K562 (cell line): Measurements from ENCODE around the gene HOXB8. TPM values are rescaled to one million over a fixed set of nuclear protein-coding genes. Genes with fewer than 3 reads are reported as not detected.

Source experiments
- E2F1 ChIP-seq: sonication (generic); formaldehyde crosslinking; IDR thresholded peaks from 2 replicates; pipeline ENCODE4 v1.8.1; 2023; ENCODE audit warnings: mild to moderate bottlenecking, missing genetic modification reagents, moderate library complexity
- ESRRA ChIP-seq: fragments of 450-650 bp; IDR thresholded peaks from 2 replicates; pipeline ENCODE4 v1.6.1; 2014; ENCODE audit warnings: low read depth, mild to moderate bottlenecking, moderate library complexity, borderline replicate concordance
- ETV6 ChIP-seq, 3 experiments: fragments of 150-350 bp in 1 of 3; sonication (generic) in 1 of 3; formaldehyde crosslinking in 1 of 3; IDR thresholded peaks; 2 replicates each; pipeline versions ENCODE4 v1.6.1 to v1.8.0; 2014 to 2022; ENCODE audit warnings: borderline replicate concordance in 2 of 3, low read depth in 2 of 3, antibody characterized with exemption in 1 of 3, low read length in 1 of 3, mild to moderate bottlenecking in 1 of 3, missing genetic modification reagents in 1 of 3
- HINFP ChIP-seq: fragments of 450-650 bp; conservative IDR thresholded peaks from 2 replicates; pipeline ENCODE4 v1.6.1; 2016; ENCODE audit warnings: missing genetic modification characterization, low read depth, mild to moderate bottlenecking, control low read depth, missing compliant biosample characterization
- HNRNPLL ChIP-seq: fragments of 200-400 bp; formaldehyde crosslinking; IDR thresholded peaks from 2 replicates; pipeline ENCODE4 v1.6.1; 2017; ENCODE audit warnings: low read length, low read depth, mild to moderate bottlenecking; ENCODE audit not compliant: poor library complexity, severe bottlenecking
- KAT7 ChIP-seq: sonication (generic); formaldehyde crosslinking; IDR thresholded peaks from 2 replicates; pipeline ENCODE4 v1.8.0; 2022; ENCODE audit warnings: missing genetic modification reagents, mild to moderate bottlenecking, borderline replicate concordance
- NFRKB ChIP-seq: fragments of 450-650 bp; IDR thresholded peaks from 2 replicates; pipeline ENCODE4 v1.6.1; 2016; ENCODE audit warnings: low read depth
- ZNF398 ChIP-seq: fragments of 250-450 bp; sonication (Bioruptor Pico); IDR thresholded peaks from 2 replicates; pipeline ENCODE4 v1.8.0; 2021; ENCODE audit warnings: moderate library complexity, mild to moderate bottlenecking, inconsistent platforms
- polyA plus RNA-seq, 8 experiments: library from polyadenylated mRNA; depleted of rRNA in 4 of 8; stranded (reverse) in 5 of 8; unstranded in 3 of 8; fragments of >200 nt; fragmentation: Nextera tagmentation in 2 of 8; fragmentation: Illumina TruSeq in 1 of 8; extraction: Ambion mirVana in 2 of 8; extraction: Trizol in 1 of 8; gene quantifications; 2 replicates each; pipeline versions ENCODE4 v1.2.1 to v1.2.3, GENCODE V29; 2011 to 2014; ENCODE audit warnings: inconsistent platforms in 1 of 8, missing spikeins in 1 of 8
- total RNA-seq, 7 experiments: library from RNA; depleted of rRNA in 6 of 7; stranded (reverse); fragments of >200 nt in 6 of 7; fragmentation: Illumina TruSeq in 2 of 7; extraction: Trizol in 2 of 7; gene quantifications; 2 replicates each; pipeline versions ENCODE4 v1.2.1 to v1.2.3, GENCODE V29; 2011 to 2021; ENCODE audit warnings: low replicate concordance in 1 of 7
- TF ChIP-seq, protein P1 (sequence below), 2 experiments: fragments of 450-650 bp; formaldehyde crosslinking in 1 of 2; IDR thresholded peaks; 2 replicates each; pipeline versions ENCODE4 v1.4.0 to v1.6.1; 2014 to 2020; ENCODE audit warnings: mild to moderate bottlenecking in 2 of 2, borderline replicate concordance in 1 of 2, low read depth in 1 of 2

HOXB8 gene
- total and polyA plus RNA-seq, 9 of the 15 experiments (the other 6 are each of a cell fraction or from before 2014, with no cell fraction given) = 0.52 to 23.8 (median 3.6) TPM

- TF ChIP-seq ETV6 (IDR thresholded peaks at IDR 0.05; ENCODE audit: borderline replicate concordance in 1 of 2, low read depth in 2 of 2, low read length in 1 of 2) = no peak
- no peak for TF ChIP-seq ETV6 (CRISPR knock-in tag; IDR thresholded peaks at IDR 0.05; ENCODE audit: borderline replicate concordance)
- TF ChIP-seq ZNF398 = no peak
- no peak for TF ChIP-seq E2F1 (CRISPR knock-in tag)
- TF ChIP-seq, protein P1, sequence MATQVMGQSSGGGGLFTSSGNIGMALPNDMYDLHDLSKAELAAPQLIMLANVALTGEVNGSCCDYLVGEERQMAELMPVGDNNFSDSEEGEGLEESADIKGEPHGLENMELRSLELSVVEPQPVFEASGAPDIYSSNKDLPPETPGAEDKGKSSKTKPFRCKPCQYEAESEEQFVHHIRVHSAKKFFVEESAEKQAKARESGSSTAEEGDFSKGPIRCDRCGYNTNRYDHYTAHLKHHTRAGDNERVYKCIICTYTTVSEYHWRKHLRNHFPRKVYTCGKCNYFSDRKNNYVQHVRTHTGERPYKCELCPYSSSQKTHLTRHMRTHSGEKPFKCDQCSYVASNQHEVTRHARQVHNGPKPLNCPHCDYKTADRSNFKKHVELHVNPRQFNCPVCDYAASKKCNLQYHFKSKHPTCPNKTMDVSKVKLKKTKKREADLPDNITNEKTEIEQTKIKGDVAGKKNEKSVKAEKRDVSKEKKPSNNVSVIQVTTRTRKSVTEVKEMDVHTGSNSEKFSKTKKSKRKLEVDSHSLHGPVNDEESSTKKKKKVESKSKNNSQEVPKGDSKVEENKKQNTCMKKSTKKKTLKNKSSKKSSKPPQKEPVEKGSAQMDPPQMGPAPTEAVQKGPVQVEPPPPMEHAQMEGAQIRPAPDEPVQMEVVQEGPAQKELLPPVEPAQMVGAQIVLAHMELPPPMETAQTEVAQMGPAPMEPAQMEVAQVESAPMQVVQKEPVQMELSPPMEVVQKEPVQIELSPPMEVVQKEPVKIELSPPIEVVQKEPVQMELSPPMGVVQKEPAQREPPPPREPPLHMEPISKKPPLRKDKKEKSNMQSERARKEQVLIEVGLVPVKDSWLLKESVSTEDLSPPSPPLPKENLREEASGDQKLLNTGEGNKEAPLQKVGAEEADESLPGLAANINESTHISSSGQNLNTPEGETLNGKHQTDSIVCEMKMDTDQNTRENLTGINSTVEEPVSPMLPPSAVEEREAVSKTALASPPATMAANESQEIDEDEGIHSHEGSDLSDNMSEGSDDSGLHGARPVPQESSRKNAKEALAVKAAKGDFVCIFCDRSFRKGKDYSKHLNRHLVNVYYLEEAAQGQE (IDR thresholded peaks at IDR 0.05; ENCODE audit: borderline replicate concordance) = no peak
- TF ChIP-seq, protein P1 (CRISPR knock-in tag; IDR thresholded peaks at IDR 0.05; ENCODE audit: low read depth) = no peak
- TF ChIP-seq HNRNPLL = no peak
- TF ChIP-seq KAT7 (CRISPR knock-in tag) = no peak
- TF ChIP-seq HINFP = no peak
- TF ChIP-seq ESRRA = no peak
- no peak for TF ChIP-seq NFRKB
These were observed 31.4 kb upstream of the HOXB8 start (continued) for GRCh38 chr17:48646183-48647102.
